K562 (cell line): ENCODE results near the gene CLCNKA. TPM values are rescaled to one million over a fixed set of nuclear protein-coding genes. Genes with fewer than 3 reads are reported as not detected.
A peak's percentile ranks its signal among the peaks of the same experiment; 100 is the strongest.

Experiments
- ARID4B ChIP-seq: sonication (generic); formaldehyde crosslinking; IDR thresholded peaks from 2 replicates; pipeline ENCODE4 v1.8.0; 2022; ENCODE audit warnings: mild to moderate bottlenecking, missing genetic modification reagents
- BHLHE40 ChIP-seq: IDR thresholded peaks from 2 replicates; pipeline ENCODE4 v1.6.1; 2011; ENCODE audit warnings: low read length, improper control_type of control experiment
- BRF1 ChIP-seq: IDR thresholded peaks from 3 replicates; pipeline ENCODE4 v1.6.1; 2011; ENCODE audit warnings: borderline replicate concordance, mild to moderate bottlenecking; ENCODE audit not compliant: insufficient read length; ENCODE audit errors: extremely low read depth
- CBFB ChIP-seq: sonication (generic); formaldehyde crosslinking; IDR thresholded peaks from 2 replicates; pipeline ENCODE4 v1.4.0; 2020; ENCODE audit warnings: mild to moderate bottlenecking, missing genetic modification reagents
- CREB3 ChIP-seq: fragments of 450-650 bp; conservative IDR thresholded peaks from 2 replicates; pipeline ENCODE4 v1.6.1; 2016; ENCODE audit warnings: missing genetic modification characterization, low read depth, mild to moderate bottlenecking, missing compliant biosample characterization, moderate library complexity
- EP300 ChIP-seq: IDR thresholded peaks from 2 replicates; pipeline ENCODE4 v1.6.1; 2012; ENCODE audit warnings: low read length, improper control_type of control experiment
- GABPA ChIP-seq: fragments of 200-800 bp; sonication (Bioruptor generic); conservative IDR thresholded peaks from 2 replicates; pipeline ENCODE4 v1.6.1; 2016; ENCODE audit warnings: low read depth, missing genetic modification characterization, missing compliant biosample characterization
- MAFG ChIP-seq: fragments of 450-650 bp; conservative IDR thresholded peaks from 2 replicates; pipeline ENCODE4 v1.6.1; 2016; ENCODE audit warnings: missing genetic modification characterization, missing compliant biosample characterization
- MAZ ChIP-seq, 2 experiments: fragments of 450-650 bp in 1 of 2; sonication (generic) in 1 of 2; formaldehyde crosslinking; IDR thresholded peaks in 1 of 2; conservative IDR thresholded peaks in 1 of 2; 2 replicates each; pipeline versions ENCODE4 v1.4.0 to v1.5.0; 2020; ENCODE audit warnings: mild to moderate bottlenecking in 1 of 2, missing genetic modification reagents in 1 of 2
- MEF2D ChIP-seq: conservative IDR thresholded peaks from 2 replicates; pipeline ENCODE4 v1.6.1; 2016; ENCODE audit warnings: low read depth, missing genetic modification characterization, missing compliant biosample characterization
- RBM15 ChIP-seq: fragments of 200-400 bp; formaldehyde crosslinking; IDR thresholded peaks from 2 replicates; pipeline ENCODE4 v1.6.1; 2018; ENCODE audit warnings: mild to moderate bottlenecking, low read length, moderate library complexity; ENCODE audit not compliant: insufficient read depth
- U2AF1 ChIP-seq: fragments of 200-400 bp; formaldehyde crosslinking; optimal IDR thresholded peaks from 2 replicates; pipeline ENCODE3; 2017; ENCODE audit warnings: mild to moderate bottlenecking, low read depth, low read length, moderate library complexity
- polyA plus RNA-seq, 8 experiments: library from polyadenylated mRNA; depleted of rRNA in 4 of 8; stranded (reverse) in 5 of 8; unstranded in 3 of 8; fragments of >200 nt; fragmentation: Nextera tagmentation in 2 of 8; fragmentation: Illumina TruSeq in 1 of 8; extraction: Ambion mirVana in 2 of 8; extraction: Trizol in 1 of 8; gene quantifications; 2 replicates each; pipeline versions ENCODE4 v1.2.1 to v1.2.3, GENCODE V29; 2011 to 2014; ENCODE audit warnings: inconsistent platforms in 1 of 8, missing spikeins in 1 of 8
- total RNA-seq, 7 experiments: library from RNA; depleted of rRNA in 6 of 7; stranded (reverse); fragments of >200 nt in 6 of 7; fragmentation: Illumina TruSeq in 2 of 7; extraction: Trizol in 2 of 7; gene quantifications; 2 replicates each; pipeline versions ENCODE4 v1.2.1 to v1.2.3, GENCODE V29; 2011 to 2021; ENCODE audit warnings: low replicate concordance in 1 of 7
- TF ChIP-seq, protein P1 (sequence below): fragments of 450-650 bp; IDR thresholded peaks from 2 replicates; pipeline ENCODE4 v1.6.1; 2016; ENCODE audit warnings: antibody characterized with exemption
- TF ChIP-seq, protein P2 (sequence below): sonication (generic); formaldehyde crosslinking; IDR thresholded peaks from 2 replicates; pipeline ENCODE4 v1.8.0; 2023; ENCODE audit warnings: missing genetic modification reagents, mild to moderate bottlenecking, borderline replicate concordance

The CLCNKA gene
- total and polyA plus RNA-seq, 9 of the 15 experiments (the other 6 are each of a cell fraction or from before 2014, with no cell fraction given): 0.03 to 0.37 (median 0.10) TPM; not detected in 3

DNA sequence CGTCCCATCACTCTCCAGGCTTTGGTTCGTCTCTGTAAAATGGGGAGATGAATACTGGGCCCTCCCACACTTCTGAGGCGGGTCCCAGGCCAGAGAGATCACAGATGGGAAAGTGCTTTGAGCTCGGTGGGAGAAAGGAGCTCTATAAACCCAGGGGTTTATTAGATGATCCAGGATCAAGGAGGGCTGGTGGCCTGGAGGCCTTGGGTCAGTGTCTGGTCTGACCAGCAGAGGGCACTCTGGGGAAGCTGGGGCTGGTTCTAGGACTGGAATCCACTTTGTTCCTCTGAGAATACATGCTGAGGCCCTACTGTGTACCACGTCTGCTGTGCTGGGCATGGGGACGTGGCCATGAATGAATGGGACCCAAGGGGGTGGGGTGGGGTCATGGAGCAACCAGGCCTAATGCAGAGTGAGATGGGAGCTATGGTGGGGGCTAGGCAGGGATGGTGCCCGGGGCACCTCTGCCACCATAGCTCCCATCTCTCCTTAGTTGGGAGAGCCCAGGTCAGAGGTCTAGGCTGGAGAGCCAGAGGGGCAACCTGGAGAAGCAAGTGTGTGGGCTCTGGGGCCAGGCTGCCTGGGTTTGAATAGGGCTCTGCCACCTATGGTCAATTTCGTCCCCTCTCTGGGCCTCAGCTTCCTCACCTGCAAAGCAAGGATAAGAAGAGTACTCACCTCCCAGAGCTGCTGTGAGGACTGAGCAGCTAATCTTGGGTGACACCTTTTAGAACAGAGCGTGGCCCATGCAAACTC is 60.6 kb downstream of the CLCNKA start (continued):
- TF ChIP-seq CREB3 (no peak), CBFB (CRISPR knock-in tag) (no peak), GABPA (tag) (no peak), EP300 (0 out of 2 replicates have a peak, but pooled peaks have one; percentile 12), MEF2D (no peak), RBM15 (no peak), MAZ (CRISPR knock-in tag; conservative IDR thresholded peaks at IDR 0.05 in 1 of 2, IDR thresholded peaks at IDR 0.05 in 1 of 2) (peak in 1 of 2 experiments; percentile 53; a peak in 1 of 4 replicates), U2AF1 (no peak), BRF1 (no peak), MAFG (tag) (no peak), ARID4B (CRISPR knock-in tag) (no peak), BHLHE40 (no peak)
- TF ChIP-seq, protein P1, sequence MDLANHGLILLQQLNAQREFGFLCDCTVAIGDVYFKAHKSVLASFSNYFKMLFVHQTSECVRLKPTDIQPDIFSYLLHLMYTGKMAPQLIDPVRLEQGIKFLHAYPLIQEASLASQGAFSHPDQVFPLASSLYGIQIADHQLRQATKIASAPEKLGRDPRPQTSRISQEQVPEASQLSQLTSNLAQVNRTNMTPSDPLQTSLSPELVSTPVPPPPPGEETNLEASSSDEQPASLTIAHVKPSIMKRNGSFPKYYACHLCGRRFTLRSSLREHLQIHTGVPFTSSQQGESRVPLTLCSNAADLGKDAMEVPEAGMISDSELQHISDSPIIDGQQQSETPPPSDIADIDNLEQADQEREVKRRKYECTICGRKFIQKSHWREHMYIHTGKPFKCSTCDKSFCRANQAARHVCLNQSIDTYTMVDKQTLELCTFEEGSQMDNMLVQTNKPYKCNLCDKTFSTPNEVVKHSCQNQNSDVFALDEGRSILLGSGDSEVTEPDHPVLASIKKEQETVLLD: no peak
- TF ChIP-seq, protein P2, sequence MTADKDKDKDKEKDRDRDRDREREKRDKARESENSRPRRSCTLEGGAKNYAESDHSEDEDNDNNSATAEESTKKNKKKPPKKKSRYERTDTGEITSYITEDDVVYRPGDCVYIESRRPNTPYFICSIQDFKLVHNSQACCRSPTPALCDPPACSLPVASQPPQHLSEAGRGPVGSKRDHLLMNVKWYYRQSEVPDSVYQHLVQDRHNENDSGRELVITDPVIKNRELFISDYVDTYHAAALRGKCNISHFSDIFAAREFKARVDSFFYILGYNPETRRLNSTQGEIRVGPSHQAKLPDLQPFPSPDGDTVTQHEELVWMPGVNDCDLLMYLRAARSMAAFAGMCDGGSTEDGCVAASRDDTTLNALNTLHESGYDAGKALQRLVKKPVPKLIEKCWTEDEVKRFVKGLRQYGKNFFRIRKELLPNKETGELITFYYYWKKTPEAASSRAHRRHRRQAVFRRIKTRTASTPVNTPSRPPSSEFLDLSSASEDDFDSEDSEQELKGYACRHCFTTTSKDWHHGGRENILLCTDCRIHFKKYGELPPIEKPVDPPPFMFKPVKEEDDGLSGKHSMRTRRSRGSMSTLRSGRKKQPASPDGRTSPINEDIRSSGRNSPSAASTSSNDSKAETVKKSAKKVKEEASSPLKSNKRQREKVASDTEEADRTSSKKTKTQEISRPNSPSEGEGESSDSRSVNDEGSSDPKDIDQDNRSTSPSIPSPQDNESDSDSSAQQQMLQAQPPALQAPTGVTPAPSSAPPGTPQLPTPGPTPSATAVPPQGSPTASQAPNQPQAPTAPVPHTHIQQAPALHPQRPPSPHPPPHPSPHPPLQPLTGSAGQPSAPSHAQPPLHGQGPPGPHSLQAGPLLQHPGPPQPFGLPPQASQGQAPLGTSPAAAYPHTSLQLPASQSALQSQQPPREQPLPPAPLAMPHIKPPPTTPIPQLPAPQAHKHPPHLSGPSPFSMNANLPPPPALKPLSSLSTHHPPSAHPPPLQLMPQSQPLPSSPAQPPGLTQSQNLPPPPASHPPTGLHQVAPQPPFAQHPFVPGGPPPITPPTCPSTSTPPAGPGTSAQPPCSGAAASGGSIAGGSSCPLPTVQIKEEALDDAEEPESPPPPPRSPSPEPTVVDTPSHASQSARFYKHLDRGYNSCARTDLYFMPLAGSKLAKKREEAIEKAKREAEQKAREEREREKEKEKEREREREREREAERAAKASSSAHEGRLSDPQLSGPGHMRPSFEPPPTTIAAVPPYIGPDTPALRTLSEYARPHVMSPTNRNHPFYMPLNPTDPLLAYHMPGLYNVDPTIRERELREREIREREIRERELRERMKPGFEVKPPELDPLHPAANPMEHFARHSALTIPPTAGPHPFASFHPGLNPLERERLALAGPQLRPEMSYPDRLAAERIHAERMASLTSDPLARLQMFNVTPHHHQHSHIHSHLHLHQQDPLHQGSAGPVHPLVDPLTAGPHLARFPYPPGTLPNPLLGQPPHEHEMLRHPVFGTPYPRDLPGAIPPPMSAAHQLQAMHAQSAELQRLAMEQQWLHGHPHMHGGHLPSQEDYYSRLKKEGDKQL (CRISPR knock-in tag): 0 out of 2 replicates have a peak, but pooled peaks have one; percentile 54
